ENCODE data around the gene LDLRAD4. TPM values are rescaled to one million over a fixed set of nuclear protein-coding genes. Genes with fewer than 3 reads are reported as not detected.

LDLRAD4 gene
- total RNA-seq, 2 donors from 2014 or later: 18.4 to 59.2 TPM

- no peak for ATAC-seq
Measured at GRCh38 chr18:13537022-13537780, 318.6 kb downstream of the LDLRAD4 start.

GRCh38 chr18:13538630-13539029 is 320.1 kb downstream of the LDLRAD4 start:
- DNase-seq (ENCODE audit: low spot score in 2 of 2) (no peak), ATAC-seq (peak in 1 of 2 donors; percentile 34)
- no peaks in the 10 kb centered on the region for H3K9me3 Mint-ChIP-seq
- peaks cover 0 to 5% of the 10 kb centered on the region in 2 donors for H3K36me3 Mint-ChIP-seq
- peak overlapping the region; percentile 31 to 65 for H3K27ac Mint-ChIP-seq

More at GRCh38 chr18:13537022-13537780, 318.6 kb downstream of the LDLRAD4 start:
- DNase-seq (ENCODE audit: low spot score in 2 of 2): no peak
- Mint-ChIP-seq H3K27ac (no peak overlapping the region), H3K36me3 (no peaks in the 10 kb centered on the region), H3K9me3 (no peaks in the 10 kb centered on the region)

GRCh38 chr18:13539050-13539449 is 320.5 kb downstream of the LDLRAD4 start:
- H3K27ac Mint-ChIP-seq: peak overlapping the region; percentile 31 to 65
- peaks cover 0 to 6% of the 10 kb centered on the region in 2 donors for H3K36me3 Mint-ChIP-seq
- peak; percentile 40 to 79 for ATAC-seq
- H3K9me3 Mint-ChIP-seq: no peaks in the 10 kb centered on the region
- DNase-seq (ENCODE audit: low spot score in 2 of 2): no peak

DNA sequence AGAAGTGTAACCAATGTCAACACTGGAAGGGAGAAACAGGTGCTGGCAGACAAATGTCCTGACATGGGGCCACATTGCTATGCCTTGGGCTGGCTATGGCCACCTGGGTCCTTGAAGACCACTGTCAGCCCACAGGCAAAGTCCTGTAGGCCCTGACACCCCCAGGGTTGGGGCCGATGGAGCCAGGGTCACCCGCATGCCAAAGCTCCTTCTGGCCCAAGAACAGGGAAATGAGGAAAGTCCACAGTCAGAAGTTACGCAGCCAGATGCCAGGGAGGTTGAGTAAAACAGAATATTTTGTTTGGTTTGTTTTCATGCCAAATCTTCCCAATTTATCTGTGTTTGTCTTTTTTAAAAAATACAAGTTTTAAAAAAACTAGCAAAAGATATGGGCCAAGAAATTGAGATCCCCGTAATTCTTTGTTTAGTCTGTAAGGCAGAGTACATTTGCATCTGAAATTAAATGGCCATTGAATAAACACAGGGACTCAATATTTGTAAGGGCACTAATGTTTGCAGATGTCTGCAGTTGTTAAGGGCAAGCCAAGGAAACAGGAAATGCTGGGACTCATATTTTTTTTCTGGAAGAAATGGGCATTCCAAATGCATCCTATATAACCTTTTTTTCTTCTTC is 321.4 kb downstream of the LDLRAD4 start:
- DNase-seq (ENCODE audit: low spot score in 2 of 2): no peak
- Mint-ChIP-seq H3K27ac (peak overlapping the region in 1 of 2 donors; percentile 65), H3K36me3 (peaks cover 0 to 6% of the 10 kb centered on the region in 2 donors), H3K9me3 (no peaks in the 10 kb centered on the region)
- ATAC-seq: no peak

- no peaks in the 10 kb centered on the region for H3K9me3 Mint-ChIP-seq
- peaks cover 5 to 9% of the 10 kb centered on the region in 2 donors for H3K36me3 Mint-ChIP-seq
- DNase-seq (ENCODE audit: low spot score in 2 of 2): no peak
- ATAC-seq: peak; percentile 56 to 63
- peak overlapping the region in 1 of 2 donors; percentile 87 for H3K27ac Mint-ChIP-seq
Measured at GRCh38 chr18:13540477-13541182, 322.1 kb downstream of the LDLRAD4 start.

- no peak for ATAC-seq
- no peak overlapping the region for H3K27ac Mint-ChIP-seq
- DNase-seq (ENCODE audit: low spot score in 2 of 2): no peak
- peaks cover 0 to 5% of the 10 kb centered on the region in 2 donors for H3K9me3 Mint-ChIP-seq
- peaks cover 6 to 13% of the 10 kb centered on the region in 2 donors for H3K36me3 Mint-ChIP-seq
Measured at GRCh38 chr18:13541621-13542519, 323.3 kb downstream of the LDLRAD4 start.

DNA sequence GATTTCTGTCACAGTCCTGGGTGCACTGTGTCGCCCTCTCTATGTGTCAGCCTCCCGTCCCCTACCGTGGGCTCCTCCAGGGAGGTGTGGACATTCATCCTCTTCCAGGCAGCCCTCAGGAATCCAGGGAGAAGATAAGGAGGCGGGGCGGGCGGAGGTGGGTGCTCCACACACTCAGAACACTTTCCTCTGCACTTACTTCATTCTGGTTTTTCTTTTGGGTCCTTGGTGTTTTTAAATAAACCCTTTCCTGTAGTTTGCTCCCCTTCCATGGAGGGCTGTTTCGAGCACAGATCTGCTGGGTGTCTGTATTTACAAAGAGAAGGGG is 323.9 kb downstream of the LDLRAD4 start:
- Mint-ChIP-seq H3K36me3 (peaks cover 10 to 16% of the 10 kb centered on the region in 2 donors), H3K27ac (peak overlapping the region; percentile 30 to 48), H3K9me3 (peaks cover 2 to 7% of the 10 kb centered on the region in 2 donors)
- no peak for DNase-seq (ENCODE audit: low spot score in 2 of 2)
- no peak for ATAC-seq

GRCh38 chr18:13543144-13543543 is 324.6 kb downstream of the LDLRAD4 start:
- Mint-ChIP-seq H3K9me3 (peaks cover 2 to 12% of the 10 kb centered on the region in 2 donors), H3K36me3 (peaks cover 10 to 22% of the 10 kb centered on the region in 2 donors), H3K27ac (peak overlapping the region in 1 of 2 donors; percentile 48)
- DNase-seq (ENCODE audit: low spot score in 2 of 2) (no peak), ATAC-seq (no peak)

- DNase-seq (ENCODE audit: low spot score in 2 of 2): no peak
- H3K27ac Mint-ChIP-seq: no peak overlapping the region
- peaks cover 2 to 12% of the 10 kb centered on the region in 2 donors for H3K9me3 Mint-ChIP-seq
- ATAC-seq: no peak
- peaks cover 10 to 22% of the 10 kb centered on the region in 2 donors for H3K36me3 Mint-ChIP-seq
Measured at GRCh38 chr18:13543811-13544732, 325.5 kb downstream of the LDLRAD4 start.

DNA sequence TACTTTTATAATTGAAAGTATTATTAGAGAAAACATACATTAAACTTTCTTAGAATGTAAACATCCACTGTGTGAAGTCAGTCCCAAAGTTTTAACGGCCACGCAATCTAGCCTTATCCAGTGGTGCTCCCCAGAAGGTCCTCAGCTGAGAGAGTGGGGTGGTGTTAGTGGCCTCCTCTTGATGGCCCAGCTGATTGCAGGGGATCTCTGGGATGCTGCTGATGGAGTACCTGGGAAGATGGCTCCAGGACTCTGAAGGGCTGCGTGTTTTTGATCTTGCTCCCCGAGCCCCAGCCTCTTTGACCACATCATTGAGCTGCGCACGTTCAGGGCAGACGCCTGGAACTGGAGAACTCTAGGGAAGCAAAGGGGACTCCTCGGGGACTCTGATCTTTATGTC is 326.4 kb downstream of the LDLRAD4 start:
- peaks cover 2 to 12% of the 10 kb centered on the region in 2 donors for H3K9me3 Mint-ChIP-seq
- H3K27ac Mint-ChIP-seq: no peak overlapping the region
- ATAC-seq (no peak), DNase-seq (ENCODE audit: low spot score in 2 of 2) (no peak)
- peaks cover 10 to 22% of the 10 kb centered on the region in 2 donors for H3K36me3 Mint-ChIP-seq

- H3K9me3 Mint-ChIP-seq: peaks cover 2 to 12% of the 10 kb centered on the region in 2 donors
- H3K36me3 Mint-ChIP-seq: peaks cover 10 to 22% of the 10 kb centered on the region in 2 donors
- no peak for DNase-seq (ENCODE audit: low spot score in 2 of 2)
- ATAC-seq: no peak
- H3K27ac Mint-ChIP-seq: no peak overlapping the region
Measured at GRCh38 chr18:13545514-13545913, 327.0 kb downstream of the LDLRAD4 start.

GRCh38 chr18:13545955-13546354 is 327.4 kb downstream of the LDLRAD4 start:
- Mint-ChIP-seq H3K27ac (no peak overlapping the region), H3K9me3 (peaks cover 2 to 12% of the 10 kb centered on the region in 2 donors), H3K36me3 (peaks cover 10 to 22% of the 10 kb centered on the region in 2 donors)
- ATAC-seq (no peak), DNase-seq (ENCODE audit: low spot score in 2 of 2) (no peak)

- Mint-ChIP-seq H3K27ac (no peak overlapping the region), H3K9me3 (peaks cover 2 to 15% of the 10 kb centered on the region in 2 donors), H3K36me3 (peaks cover 10 to 22% of the 10 kb centered on the region in 2 donors)
- DNase-seq (ENCODE audit: low spot score in 2 of 2): no peak
- ATAC-seq: no peak
Measured at GRCh38 chr18:13546638-13547037, 328.1 kb downstream of the LDLRAD4 start.

- Mint-ChIP-seq H3K36me3 (peaks cover 10 to 22% of the 10 kb centered on the region in 2 donors), H3K9me3 (peaks cover 2 to 15% of the 10 kb centered on the region in 2 donors), H3K27ac (no peak overlapping the region)
- ATAC-seq (no peak), DNase-seq (ENCODE audit: low spot score in 2 of 2) (no peak)
Measured at GRCh38 chr18:13547347-13547746, 328.8 kb downstream of the LDLRAD4 start.

GRCh38 chr18:13548106-13548819 is 329.7 kb downstream of the LDLRAD4 start:
- peaks cover 10 to 21% of the 10 kb centered on the region in 2 donors for H3K36me3 Mint-ChIP-seq
- peak in 1 of 2 donors; percentile 22 for ATAC-seq
- DNase-seq (ENCODE audit: low spot score in 2 of 2): no peak
- peaks cover 2 to 15% of the 10 kb centered on the region in 2 donors for H3K9me3 Mint-ChIP-seq
- no peak overlapping the region for H3K27ac Mint-ChIP-seq
